ENCODE measurements around the gene HKDC1.

The HKDC1 gene

GRCh38 chr10:69220041-69220451 is at the start of gene HKDC1:
Gene HKDC1 (plus strand): TSS chr10:69220332. CDS start chr10:69220436, 104 bp downstream.
- no peak for DNase-seq (ENCODE audit: low read depth)

GRCh38 chr10:69172241-69172982 is 47.7 kb upstream of the HKDC1 start:
- DNase-seq (ENCODE audit: low read depth) = peak; percentile 10

- peak; percentile 17 for DNase-seq (ENCODE audit: low read depth)
These were observed 44.8 kb upstream of the HKDC1 start for GRCh38 chr10:69175326-69175725.

GRCh38 chr10:69176823-69177222 is 43.3 kb upstream of the HKDC1 start:
- DNase-seq (ENCODE audit: low read depth) = no peak

- peak; percentile 78 for DNase-seq (ENCODE audit: low read depth)
These were observed 40.9 kb upstream of the HKDC1 start for GRCh38 chr10:69179089-69179742.

- peak; percentile 99 for DNase-seq (ENCODE audit: low read depth)
These were observed 40.2 kb upstream of the HKDC1 start, which contains the start of gene SUPV3L1 for GRCh38 chr10:69179743-69180524. Gene SUPV3L1 (plus strand): TSS chr10:69180234. CDS start chr10:69180292, 58 bp downstream.

GRCh38 chr10:69180525-69181204 is 39.5 kb upstream of the HKDC1 start:
- peak; percentile 70 for DNase-seq (ENCODE audit: low read depth)

- peak; percentile 29 for DNase-seq (ENCODE audit: low read depth)
These were observed 38.7 kb upstream of the HKDC1 start for GRCh38 chr10:69181433-69181832.

- DNase-seq (ENCODE audit: low read depth) = no peak
These were observed 38.1 kb upstream of the HKDC1 start for GRCh38 chr10:69182005-69182404.

GRCh38 chr10:69186524-69186923 is 33.6 kb upstream of the HKDC1 start:
- no peak for DNase-seq (ENCODE audit: low read depth)

- no peak for DNase-seq (ENCODE audit: low read depth)
These were observed 19.1 kb upstream of the HKDC1 start for GRCh38 chr10:69201045-69201444.

- no peak for DNase-seq (ENCODE audit: low read depth)
These were observed 17.8 kb upstream of the HKDC1 start for GRCh38 chr10:69202332-69202731.

- no peak for DNase-seq (ENCODE audit: low read depth)
These were observed 11.4 kb upstream of the HKDC1 start for GRCh38 chr10:69208761-69209160.

- no peak for DNase-seq (ENCODE audit: low read depth)
These were observed 10.2 kb upstream of the HKDC1 start for GRCh38 chr10:69209787-69210484.

GRCh38 chr10:69211104-69211503 is 9.0 kb upstream of the HKDC1 start:
- DNase-seq (ENCODE audit: low read depth) = no peak

GRCh38 chr10:69211524-69211923 is 8.6 kb upstream of the HKDC1 start:
- DNase-seq (ENCODE audit: low read depth) = no peak

- DNase-seq (ENCODE audit: low read depth) = no peak
These were observed 6.4 kb upstream of the HKDC1 start for GRCh38 chr10:69213591-69214311.

- no peak for DNase-seq (ENCODE audit: low read depth)
These were observed 5.4 kb upstream of the HKDC1 start for GRCh38 chr10:69214666-69215131.

GRCh38 chr10:69215405-69216171 is 4.5 kb upstream of the HKDC1 start:
- DNase-seq (ENCODE audit: low read depth) = peak; percentile 33

- no peak for DNase-seq (ENCODE audit: low read depth)
These were observed 3.5 kb upstream of the HKDC1 start for GRCh38 chr10:69216577-69217118.
